ENCODE data around the gene ERF.
A peak's percentile ranks its signal among the peaks of the same experiment; 100 is the strongest.

The ERF gene

GRCh38 chr19:42281827-42282762 lies 27.2 kb upstream of the ERF start:
- Histone ChIP-seq H3K36me3 (ENCODE audit: control insufficient read depth, insufficient read depth, low read length) (peaks cover 6% of the 10 kb centered on the region), H3K4me3 (ENCODE audit: insufficient read depth, low read depth, low read length, poor library complexity, severe bottlenecking) (peak overlapping the region; percentile 11), H3K27me3 (replicated peaks; ENCODE audit: control insufficient read depth, insufficient read depth, low read length, poor library complexity, severe bottlenecking) (no peaks in the 10 kb centered on the region), H3K4me1 (ENCODE audit: control insufficient read depth, insufficient read depth, low read length, poor library complexity, severe bottlenecking) (peaks cover 41% of the 10 kb centered on the region), H3K27ac (ENCODE audit: insufficient read depth, low read length, poor library complexity, severe bottlenecking) (peak overlapping the region; percentile 75), H3K9me3 (ENCODE audit: control insufficient read depth, low read length) (no peaks in the 10 kb centered on the region)
- no peak for DNase-seq

DNA sequence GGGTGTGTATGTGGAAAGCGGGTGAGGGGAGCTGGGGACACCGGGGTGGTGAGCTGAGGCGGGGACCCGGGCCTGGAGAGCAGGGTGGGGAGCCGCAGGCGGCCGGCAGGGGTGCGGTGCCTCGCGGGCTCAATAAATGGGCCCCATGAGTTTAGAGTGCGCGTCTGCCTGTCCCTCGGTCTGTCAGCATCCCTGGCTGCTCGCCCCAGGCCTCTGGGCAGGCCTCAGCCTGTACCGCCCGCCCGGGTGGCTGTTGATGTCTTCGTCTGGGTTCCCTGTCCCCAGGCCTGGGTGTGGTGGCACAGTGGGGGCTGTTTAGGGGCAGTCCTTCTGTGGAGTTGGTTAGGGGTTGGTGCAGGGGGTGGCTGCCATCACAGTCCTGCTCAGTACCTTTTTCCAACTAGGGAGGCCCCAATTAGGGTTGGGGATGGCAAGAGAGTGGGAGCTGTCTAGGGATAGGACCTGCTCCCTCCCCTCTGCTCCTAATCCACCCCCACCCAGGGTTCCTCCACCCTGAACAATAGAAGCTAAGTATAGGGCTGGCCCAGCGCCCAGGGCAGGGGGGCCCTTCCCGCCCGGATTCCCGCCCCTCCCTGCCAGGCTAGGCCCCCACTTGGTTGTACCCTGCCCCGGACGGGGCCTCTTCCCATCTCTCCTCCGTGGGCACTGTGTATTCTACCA lies 26.4 kb upstream of the ERF start:
- Histone ChIP-seq H3K9me3 (ENCODE audit: control insufficient read depth, low read length) (no peaks in the 10 kb centered on the region), H3K36me3 (ENCODE audit: control insufficient read depth, insufficient read depth, low read length) (no peaks in the 10 kb centered on the region), H3K4me1 (ENCODE audit: control insufficient read depth, insufficient read depth, low read length, poor library complexity, severe bottlenecking) (peaks cover 46% of the 10 kb centered on the region), H3K27me3 (replicated peaks; ENCODE audit: control insufficient read depth, insufficient read depth, low read length, poor library complexity, severe bottlenecking) (no peaks in the 10 kb centered on the region), H3K27ac (ENCODE audit: insufficient read depth, low read length, poor library complexity, severe bottlenecking) (peak overlapping the region; percentile 75), H3K4me3 (ENCODE audit: insufficient read depth, low read depth, low read length, poor library complexity, severe bottlenecking) (peak overlapping the region; percentile 5)
- peak in 1 of 3 donors; percentile 22 for DNase-seq

DNA sequence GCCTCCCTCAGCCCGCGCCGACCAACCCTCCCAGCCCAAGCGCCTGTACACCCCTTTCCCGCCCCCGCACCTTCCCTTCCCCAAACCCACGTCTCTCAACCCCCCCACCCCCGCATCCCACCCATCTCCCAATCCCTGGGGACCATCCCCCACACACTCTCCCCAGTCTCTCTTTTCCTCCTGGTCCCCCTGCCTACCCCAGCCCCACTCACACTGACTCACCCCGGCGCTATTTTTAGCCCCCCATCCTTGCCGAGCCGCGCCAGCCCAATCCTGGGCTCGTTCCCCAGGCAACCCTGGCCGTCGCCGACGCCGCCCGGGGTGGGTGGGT lies 25.9 kb upstream of the ERF start:
- Histone ChIP-seq H3K27ac (ENCODE audit: insufficient read depth, low read length, poor library complexity, severe bottlenecking) (peak overlapping the region; percentile 75), H3K36me3 (ENCODE audit: control insufficient read depth, insufficient read depth, low read length) (no peaks in the 10 kb centered on the region), H3K9me3 (ENCODE audit: control insufficient read depth, low read length) (no peaks in the 10 kb centered on the region), H3K4me3 (ENCODE audit: insufficient read depth, low read depth, low read length, poor library complexity, severe bottlenecking) (peak overlapping the region; percentile 85), H3K4me1 (ENCODE audit: control insufficient read depth, insufficient read depth, low read length, poor library complexity, severe bottlenecking) (peaks cover 48% of the 10 kb centered on the region), H3K27me3 (replicated peaks; ENCODE audit: control insufficient read depth, insufficient read depth, low read length, poor library complexity, severe bottlenecking) (no peaks in the 10 kb centered on the region)
- DNase-seq: no peak

- H3K36me3 ChIP-seq (ENCODE audit: control insufficient read depth, insufficient read depth, low read length): no peaks in the 10 kb centered on the region
These were observed 25.2 kb upstream of the ERF start for GRCh38 chr19:42279902-42280814.

DNA sequence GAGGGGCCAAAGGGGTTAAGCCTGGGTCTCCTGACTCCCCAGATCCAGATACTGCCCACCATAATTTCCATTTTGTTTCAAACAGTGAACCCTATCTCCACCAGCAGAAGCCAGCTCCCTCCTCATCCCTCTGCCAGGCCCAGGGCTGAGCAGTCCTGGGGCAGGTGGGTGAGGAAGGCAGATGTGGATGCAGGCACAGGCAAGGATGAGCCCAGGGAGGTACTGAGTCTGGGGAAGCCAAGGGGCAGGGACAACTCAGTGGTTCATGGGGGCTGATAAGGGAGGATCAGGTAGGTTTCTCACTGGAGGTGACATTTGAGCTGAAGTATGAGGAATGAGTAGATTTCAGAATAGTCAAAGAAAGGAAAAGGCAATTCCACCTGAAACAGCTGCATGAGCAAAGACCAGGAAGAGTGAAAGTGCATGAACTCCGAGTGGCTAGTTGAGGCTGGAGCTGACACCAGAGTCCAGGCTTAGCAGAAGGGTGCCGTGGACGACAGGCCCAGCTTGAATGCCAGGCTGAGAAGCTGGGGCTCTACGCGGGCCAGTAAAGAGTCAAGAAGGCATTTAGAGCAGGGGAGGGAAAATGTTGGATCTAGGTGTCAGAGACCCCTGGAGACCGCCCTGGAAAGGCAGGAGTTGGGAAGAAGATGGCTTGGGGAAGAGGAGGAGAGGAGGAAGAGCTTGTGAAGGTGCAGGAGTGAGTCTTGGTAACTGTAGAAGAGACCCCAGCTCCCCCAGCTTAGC lies 24.4 kb upstream of the ERF start:
- Histone ChIP-seq H3K4me3 (ENCODE audit: insufficient read depth, low read depth, low read length, poor library complexity, severe bottlenecking) (peak overlapping the region; percentile 85), H3K4me1 (ENCODE audit: control insufficient read depth, insufficient read depth, low read length, poor library complexity, severe bottlenecking) (peaks cover 42% of the 10 kb centered on the region), H3K27me3 (replicated peaks; ENCODE audit: control insufficient read depth, insufficient read depth, low read length, poor library complexity, severe bottlenecking) (no peaks in the 10 kb centered on the region), H3K9me3 (ENCODE audit: control insufficient read depth, low read length) (no peaks in the 10 kb centered on the region), H3K36me3 (ENCODE audit: control insufficient read depth, insufficient read depth, low read length) (peaks cover 6% of the 10 kb centered on the region), H3K27ac (ENCODE audit: insufficient read depth, low read length, poor library complexity, severe bottlenecking) (peak overlapping the region; percentile 75)
- DNase-seq: no peak

More at GRCh38 chr19:42279902-42280814, 25.2 kb upstream of the ERF start:
- DNase-seq: peak; percentile 78 to 82 (median 80)
- Histone ChIP-seq H3K27ac (ENCODE audit: insufficient read depth, low read length, poor library complexity, severe bottlenecking) (peak overlapping the region; percentile 75), H3K27me3 (replicated peaks; ENCODE audit: control insufficient read depth, insufficient read depth, low read length, poor library complexity, severe bottlenecking) (no peaks in the 10 kb centered on the region), H3K4me1 (ENCODE audit: control insufficient read depth, insufficient read depth, low read length, poor library complexity, severe bottlenecking) (peaks cover 42% of the 10 kb centered on the region), H3K9me3 (ENCODE audit: control insufficient read depth, low read length) (no peaks in the 10 kb centered on the region), H3K4me3 (ENCODE audit: insufficient read depth, low read depth, low read length, poor library complexity, severe bottlenecking) (peak overlapping the region; percentile 85)

DNA sequence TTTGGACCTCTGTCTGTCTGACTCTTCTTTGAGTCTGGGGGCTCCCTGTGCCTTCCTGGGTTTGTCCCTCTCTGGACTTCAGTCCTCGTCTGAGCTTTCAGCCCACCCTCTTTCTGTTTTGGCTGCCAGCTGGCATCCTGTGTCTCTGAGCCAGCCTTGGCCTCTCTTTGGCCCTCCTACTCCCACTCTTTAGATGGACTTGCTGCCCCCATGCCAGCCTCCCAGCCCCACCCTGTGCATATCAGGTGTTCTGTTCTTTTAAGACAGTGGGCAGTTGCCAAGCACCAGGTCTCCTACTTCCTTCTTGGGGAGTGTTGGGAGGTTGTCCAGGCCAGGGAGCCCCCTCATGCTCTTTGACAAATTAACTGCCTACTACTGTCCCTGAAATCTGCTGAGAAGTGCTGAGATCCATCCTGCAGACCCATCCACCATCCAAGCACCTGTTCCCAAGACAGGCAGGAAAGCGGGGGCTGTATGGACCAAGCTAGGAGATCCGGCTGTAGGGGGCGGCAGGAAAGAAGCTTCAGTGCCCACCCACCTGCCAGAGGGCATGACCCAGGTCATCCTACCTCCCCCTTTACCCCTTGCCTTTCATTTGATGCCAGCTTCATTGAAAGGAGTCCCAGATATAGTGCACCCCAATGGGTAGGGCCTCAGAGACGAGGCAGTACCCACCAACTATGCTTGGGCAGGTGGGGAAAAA lies 23.7 kb upstream of the ERF start:
- no peaks in the 10 kb centered on the region for H3K27me3 ChIP-seq (replicated peaks; ENCODE audit: control insufficient read depth, insufficient read depth, low read length, poor library complexity, severe bottlenecking)
- H3K4me3 ChIP-seq (ENCODE audit: insufficient read depth, low read depth, low read length, poor library complexity, severe bottlenecking): no peak overlapping the region
- H3K4me1 ChIP-seq (ENCODE audit: control insufficient read depth, insufficient read depth, low read length, poor library complexity, severe bottlenecking): peaks cover 42% of the 10 kb centered on the region
- H3K36me3 ChIP-seq (ENCODE audit: control insufficient read depth, insufficient read depth, low read length): peaks cover 13% of the 10 kb centered on the region
- DNase-seq: no peak
- no peak overlapping the region for H3K27ac ChIP-seq (ENCODE audit: insufficient read depth, low read length, poor library complexity, severe bottlenecking)
- no peaks in the 10 kb centered on the region for H3K9me3 ChIP-seq (ENCODE audit: control insufficient read depth, low read length)

DNA sequence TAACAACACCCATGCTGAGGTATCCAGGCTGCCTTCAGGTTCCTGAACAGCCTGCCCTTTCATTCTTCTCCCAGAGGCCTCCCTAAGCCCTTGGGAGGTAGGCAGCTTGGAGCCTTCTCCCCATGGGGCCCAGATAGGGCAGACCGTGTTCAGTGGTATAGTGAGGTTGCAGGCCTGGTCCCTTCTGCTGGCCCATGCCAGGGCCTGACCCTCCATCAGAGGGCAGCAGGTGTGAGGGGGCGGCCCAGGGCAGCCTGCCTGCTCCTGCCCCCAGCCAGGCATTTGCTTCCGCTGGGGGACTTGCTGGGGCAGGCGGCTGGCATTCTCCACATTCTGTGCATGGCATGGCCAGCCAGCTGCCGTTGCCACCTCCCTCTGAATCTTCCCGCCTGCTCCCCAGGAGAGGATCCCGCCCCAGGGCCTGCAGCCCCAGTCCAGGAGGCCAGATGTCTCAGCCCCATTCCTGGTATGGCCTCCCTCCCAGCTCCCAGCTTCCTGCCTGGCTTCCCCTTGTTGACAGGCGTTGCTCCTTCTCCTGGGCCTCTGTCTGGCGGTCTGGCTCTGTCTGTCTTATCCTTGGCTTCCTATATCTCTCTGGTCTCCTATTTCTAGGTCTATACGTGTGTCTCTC lies 23.0 kb upstream of the ERF start:
- Histone ChIP-seq H3K36me3 (ENCODE audit: control insufficient read depth, insufficient read depth, low read length) (peaks cover 20% of the 10 kb centered on the region), H3K9me3 (ENCODE audit: control insufficient read depth, low read length) (no peaks in the 10 kb centered on the region), H3K4me1 (ENCODE audit: control insufficient read depth, insufficient read depth, low read length, poor library complexity, severe bottlenecking) (peaks cover 38% of the 10 kb centered on the region), H3K27ac (ENCODE audit: insufficient read depth, low read length, poor library complexity, severe bottlenecking) (peak overlapping the region; percentile 1), H3K27me3 (replicated peaks; ENCODE audit: control insufficient read depth, insufficient read depth, low read length, poor library complexity, severe bottlenecking) (no peaks in the 10 kb centered on the region), H3K4me3 (ENCODE audit: insufficient read depth, low read depth, low read length, poor library complexity, severe bottlenecking) (no peak overlapping the region)
- no peak for DNase-seq

DNA sequence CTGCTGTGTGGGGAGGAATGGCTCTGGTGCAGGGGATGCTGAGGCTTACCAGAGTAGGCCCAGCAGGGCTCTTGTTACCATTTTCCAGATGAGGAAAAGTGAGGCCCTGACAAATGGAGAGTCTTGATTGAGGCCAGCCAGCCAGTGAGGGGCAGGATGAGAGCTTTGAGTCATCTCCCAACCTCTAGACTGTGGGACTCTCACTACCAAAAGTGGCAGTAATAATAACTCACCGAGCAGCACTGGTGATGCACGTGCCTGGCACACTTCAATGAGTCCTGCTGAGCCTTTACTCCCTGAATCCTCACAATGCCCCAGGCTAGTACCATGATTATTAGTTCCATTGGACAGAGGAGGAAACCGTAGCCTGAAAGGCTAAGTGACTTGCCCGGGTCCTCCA lies 21.9 kb upstream of the ERF start:
- Histone ChIP-seq H3K36me3 (ENCODE audit: control insufficient read depth, insufficient read depth, low read length) (peaks cover 31% of the 10 kb centered on the region), H3K27ac (ENCODE audit: insufficient read depth, low read length, poor library complexity, severe bottlenecking) (no peak overlapping the region), H3K9me3 (ENCODE audit: control insufficient read depth, low read length) (no peaks in the 10 kb centered on the region), H3K4me1 (ENCODE audit: control insufficient read depth, insufficient read depth, low read length, poor library complexity, severe bottlenecking) (peaks cover 27% of the 10 kb centered on the region), H3K4me3 (ENCODE audit: insufficient read depth, low read depth, low read length, poor library complexity, severe bottlenecking) (no peak overlapping the region), H3K27me3 (replicated peaks; ENCODE audit: control insufficient read depth, insufficient read depth, low read length, poor library complexity, severe bottlenecking) (no peaks in the 10 kb centered on the region)
- no peak for DNase-seq
